ENCODE data around the gene PRPS1L1. TPM values are rescaled to one million over a fixed set of nuclear protein-coding genes. Genes with fewer than 3 reads are reported as not detected.
A peak's percentile ranks its signal among the peaks of the same experiment; 100 is the strongest.

PRPS1L1 gene
- total RNA-seq = not detected
- long read RNA-seq = 0 reads

GRCh38 chr7:18027628-18028027, at the start of gene PRPS1L1:
TSS of gene PRPS1L1 (minus strand) at chr7:18027846.
- intact Hi-C loops (cut with DNase I, micrococcal nuclease) = no loop called here
- DNase-seq (no peak), ATAC-seq (no peak)

GRCh38 chr7:18076461-18076860, 48.8 kb upstream of the PRPS1L1 start:
- ATAC-seq = no peak
- DNase-seq = no peak
- intact Hi-C loops (cut with DNase I, micrococcal nuclease) = no loop called here

GRCh38 chr7:18068745-18069144, 41.1 kb upstream of the PRPS1L1 start:
- DNase-seq (no peak), ATAC-seq (no peak)
- intact Hi-C loops (cut with DNase I, micrococcal nuclease) = loop anchor here in 1 of 2 donors (10.0 kb wide), 1 partner anchor 276 kb away; no protein-coding TSS in a partner anchor

GRCh38 chr7:18064242-18064838, 36.7 kb upstream of the PRPS1L1 start:
- DNase-seq (peak in 1 of 2 donors; percentile 39), ATAC-seq (peak; percentile 42)
- intact Hi-C loops (cut with DNase I, micrococcal nuclease) = loop anchor here in 1 of 2 donors (10.0 kb wide), 1 partner anchor 280 kb away; no protein-coding TSS in a partner anchor

DNA sequence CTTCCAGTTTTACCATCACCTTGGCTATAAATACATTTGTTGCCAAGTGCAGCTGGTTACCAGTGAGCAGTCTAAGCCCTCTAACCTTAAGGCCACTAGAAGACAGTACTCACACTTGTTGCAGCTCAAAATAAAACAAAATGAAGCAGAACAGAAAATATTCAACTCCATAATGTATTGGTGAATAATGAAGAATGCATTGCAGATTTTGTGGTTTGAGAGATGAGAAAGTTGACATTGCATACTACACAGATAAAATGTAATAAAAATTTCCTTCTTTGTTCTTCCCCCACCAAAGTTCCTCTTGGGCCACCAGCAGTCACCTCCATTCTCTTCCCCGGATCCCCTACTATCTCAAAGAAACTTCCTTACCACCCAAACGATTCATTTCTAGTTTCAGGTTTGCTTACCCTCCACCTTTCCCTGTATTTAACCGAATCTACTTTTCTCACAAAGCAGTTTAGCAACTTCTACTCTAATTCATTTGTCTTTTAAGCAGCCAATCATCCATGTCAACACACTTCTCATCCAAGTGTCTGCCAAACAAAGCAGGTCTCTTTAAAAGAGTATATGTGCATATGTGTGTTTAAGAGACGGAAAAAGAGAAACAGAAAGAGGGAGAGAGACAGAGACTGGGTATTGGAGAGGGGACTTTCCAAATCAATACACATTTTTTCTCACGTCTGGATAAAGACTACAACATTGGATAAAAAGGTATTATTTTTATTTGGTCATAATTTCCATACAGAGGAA, 35.7 kb upstream of the PRPS1L1 start:
- ATAC-seq (no peak), DNase-seq (no peak)
- intact Hi-C loops (cut with DNase I, micrococcal nuclease) = loop anchor here in 1 of 2 donors (10.0 kb wide), 1 partner anchor 281 kb away; no protein-coding TSS in a partner anchor

DNA sequence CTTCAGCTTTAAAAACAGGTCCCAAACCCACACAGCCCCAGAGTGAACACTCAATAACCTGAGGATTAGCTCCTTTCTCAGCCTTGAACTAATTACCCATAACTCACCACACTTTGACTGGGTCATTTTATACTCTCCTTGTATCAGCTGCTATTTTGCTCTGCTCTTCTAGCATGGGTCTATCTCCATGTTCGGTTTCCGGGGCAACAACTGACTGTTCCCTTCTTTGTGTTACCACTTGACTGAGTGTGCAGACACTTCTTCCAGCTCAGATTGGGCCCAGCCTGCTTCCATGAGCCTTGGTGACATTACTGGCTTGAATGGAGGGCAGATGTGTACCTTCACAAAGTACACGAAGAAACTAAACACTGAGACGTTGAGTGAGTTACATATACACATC, 31.5 kb upstream of the PRPS1L1 start:
- ATAC-seq (no peak), DNase-seq (no peak)
- intact Hi-C loops (cut with DNase I, micrococcal nuclease) = no loop called here

- intact Hi-C loops (cut with DNase I, micrococcal nuclease) = no loop called here
- no peak for ATAC-seq
- DNase-seq = no peak
Measured at GRCh38 chr7:18053941-18054340, 26.3 kb upstream of the PRPS1L1 start.

- no peak for DNase-seq
- intact Hi-C loops (cut with DNase I, micrococcal nuclease) = no loop called here
- ATAC-seq = no peak
Measured at GRCh38 chr7:18053177-18053928, 25.7 kb upstream of the PRPS1L1 start.

DNA sequence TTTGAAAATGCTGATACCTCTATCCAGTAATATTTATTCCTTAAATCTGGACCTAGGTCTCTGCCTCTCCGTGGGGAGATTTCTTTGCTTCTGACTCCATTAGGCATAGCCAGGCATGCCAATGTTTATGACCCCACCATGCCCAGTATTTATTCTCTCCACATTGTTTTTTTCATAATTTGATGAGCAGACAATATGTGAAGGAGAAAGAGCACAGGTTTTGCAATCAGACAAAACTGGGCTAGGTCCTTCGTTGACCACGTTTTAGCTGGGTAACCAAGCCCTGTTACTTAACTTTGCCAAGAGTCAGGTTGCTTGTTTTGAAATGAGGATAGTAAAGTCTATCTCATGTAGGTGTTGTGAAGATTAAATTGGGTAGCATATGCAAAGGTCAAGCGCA, 21.6 kb upstream of the PRPS1L1 start:
- DNase-seq = no peak
- ATAC-seq = no peak
- intact Hi-C loops (cut with DNase I, micrococcal nuclease) = no loop called here

- DNase-seq = no peak
- no peak for ATAC-seq
- intact Hi-C loops (cut with DNase I, micrococcal nuclease) = no loop called here
Measured at GRCh38 chr7:18046601-18047000, 19.0 kb upstream of the PRPS1L1 start.

DNA sequence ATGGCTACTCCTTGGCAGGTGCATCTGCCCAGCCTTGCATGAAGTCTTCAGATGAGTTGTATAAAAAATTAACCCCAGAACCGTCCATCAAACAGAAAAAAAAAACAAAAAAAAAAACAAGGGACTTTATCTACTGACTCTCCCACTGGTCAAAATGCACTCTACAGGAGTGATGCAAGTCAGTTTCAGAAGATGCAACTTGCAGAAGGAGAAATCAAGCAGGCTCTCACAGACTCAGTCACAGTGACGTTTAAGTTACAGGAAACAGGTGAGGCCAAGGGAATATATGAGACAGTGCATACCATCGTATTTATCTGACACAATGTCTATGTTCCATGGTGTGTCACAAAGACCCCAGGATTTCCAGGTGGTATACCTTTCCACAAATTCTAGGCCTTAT, 17.5 kb upstream of the PRPS1L1 start:
- intact Hi-C loops (cut with DNase I, micrococcal nuclease) = no loop called here
- ATAC-seq = no peak

GRCh38 chr7:18041191-18041590, 13.5 kb upstream of the PRPS1L1 start:
- ATAC-seq (no peak), DNase-seq (no peak)
- intact Hi-C loops (cut with DNase I, micrococcal nuclease) = no loop called here

More for the DNA sequence above, 17.5 kb upstream of the PRPS1L1 start:
- no peak for DNase-seq

DNA sequence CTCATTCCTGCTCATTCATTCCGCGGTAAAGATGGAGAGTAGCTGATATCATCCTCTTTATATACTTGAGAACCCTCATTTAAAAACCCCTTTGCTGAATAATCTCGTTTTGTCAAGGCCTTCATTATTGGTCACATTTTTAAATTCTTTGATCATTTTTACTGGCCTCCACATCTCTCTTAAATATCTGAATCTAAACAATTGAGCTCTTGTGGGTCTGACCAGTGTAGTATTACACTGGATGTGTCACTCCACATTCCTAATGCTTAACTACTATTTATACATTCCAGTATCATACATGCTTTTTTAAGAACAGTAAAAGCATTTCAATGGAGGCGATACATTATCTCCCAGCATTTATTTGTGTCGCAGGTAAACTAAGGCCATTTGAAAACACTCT, 12.6 kb upstream of the PRPS1L1 start:
- intact Hi-C loops (cut with DNase I, micrococcal nuclease) = no loop called here
- no peak for DNase-seq
- no peak for ATAC-seq

DNA sequence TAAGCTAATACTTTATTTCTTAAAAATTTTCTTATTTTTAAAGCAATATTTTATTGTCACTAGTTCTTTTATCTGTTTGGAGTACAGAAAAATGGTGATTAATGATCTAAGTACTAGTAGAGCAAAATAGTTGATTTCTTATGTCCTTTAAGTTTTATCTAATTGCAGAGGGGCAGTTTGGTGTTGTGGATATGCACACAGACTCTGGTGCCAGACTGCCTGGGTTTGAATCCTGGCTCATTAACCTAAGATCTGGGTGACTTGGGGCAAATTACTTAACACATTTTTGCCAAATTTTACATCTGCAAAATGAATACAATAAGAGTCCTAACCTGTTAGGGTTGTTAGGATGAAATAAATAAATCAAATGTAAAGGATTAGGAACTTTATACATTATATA, 10.7 kb upstream of the PRPS1L1 start:
- DNase-seq (no peak), ATAC-seq (no peak)
- intact Hi-C loops (cut with DNase I, micrococcal nuclease) = no loop called here

DNA sequence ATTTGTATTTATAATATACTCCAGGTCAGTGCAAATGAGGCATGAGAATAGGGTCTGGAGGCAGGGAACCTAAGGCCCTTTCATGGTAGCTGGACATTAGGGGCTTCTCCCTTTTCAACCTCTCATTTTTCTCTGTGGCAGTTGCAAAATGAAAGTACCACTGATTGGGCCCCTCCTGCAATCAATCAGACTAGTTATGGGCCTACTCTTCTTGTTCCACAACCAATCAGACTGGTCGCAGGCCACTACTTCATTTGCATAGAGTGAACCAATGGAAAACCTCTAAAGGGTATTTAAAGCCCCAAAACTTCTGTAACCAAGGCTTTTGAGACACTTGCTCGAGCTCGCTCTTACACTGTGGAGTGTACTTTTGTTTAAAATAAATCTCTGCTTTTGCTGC, 10.0 kb upstream of the PRPS1L1 start:
- intact Hi-C loops (cut with DNase I, micrococcal nuclease) = no loop called here

GRCh38 chr7:18036783-18037182, 9.1 kb upstream of the PRPS1L1 start:
- DNase-seq = no peak
- intact Hi-C loops (cut with DNase I, micrococcal nuclease) = no loop called here
- ATAC-seq = no peak

More for the DNA sequence above, 10.0 kb upstream of the PRPS1L1 start:
- ATAC-seq (no peak), DNase-seq (no peak)

GRCh38 chr7:18030758-18031157, 3.1 kb upstream of the PRPS1L1 start:
- intact Hi-C loops (cut with DNase I, micrococcal nuclease) = no loop called here
- no peak for ATAC-seq

GRCh38 chr7:18020138-18020715, 7.4 kb downstream of the PRPS1L1 start:
- DNase-seq = peak in 1 of 2 donors; percentile 6
- peak; percentile 83 for ATAC-seq
- intact Hi-C loops (cut with DNase I, micrococcal nuclease) = no loop called here

More at GRCh38 chr7:18030758-18031157, 3.1 kb upstream of the PRPS1L1 start:
- DNase-seq = no peak

GRCh38 chr7:18019555-18019954, 8.1 kb downstream of the PRPS1L1 start:
- intact Hi-C loops (cut with DNase I, micrococcal nuclease) = no loop called here
- ATAC-seq = peak; percentile 80
- no peak for DNase-seq
